Spleen (tissue), 11 donors: ENCODE measurements around the gene FAAH. TPM values are rescaled to one million over a fixed set of nuclear protein-coding genes. Genes with fewer than 3 reads are reported as not detected.

Experiments used
- DNase-seq: peaks from one replicate; pipeline ENCODE4 v3.0.0-alpha.2; 2020
- H3K27ac ChIP-seq, 8 donors: fragments of 200-600 bp; sonication (generic) in 7 of 8; 1 replicate in 4 of 8; 2 replicates in 4 of 8; pipeline versions ENCODE4 v1.5.0 to v1.8.0; 2016 to 2021; ENCODE audit warnings: inconsistent platforms in 4 of 8, mild to moderate bottlenecking in 4 of 8, moderate library complexity in 1 of 8
- H3K27me3 ChIP-seq, 7 donors: fragments of 200-600 bp; sonication (generic) in 6 of 7; replicated peaks in 1 of 7; 1 replicate in 4 of 7; 2 replicates in 3 of 7; pipeline versions ENCODE4 v1.5.0 to v1.8.0; 2016 to 2021; ENCODE audit warnings: inconsistent platforms in 3 of 7, mild to moderate bottlenecking in 1 of 7
- H3K36me3 ChIP-seq, 6 donors: fragments of 200-600 bp; sonication (generic) in 5 of 6; 1 replicate in 4 of 6; 2 replicates in 2 of 6; pipeline versions ENCODE4 v1.5.0 to v1.8.0; 2016 to 2021; ENCODE audit warnings: inconsistent platforms in 2 of 6
- H3K4me1 ChIP-seq, 6 donors: fragments of 200-600 bp; sonication (generic) in 5 of 6; 1 replicate in 3 of 6; 2 replicates in 3 of 6; pipeline versions ENCODE4 v1.5.0 to v1.8.0; 2016 to 2021; ENCODE audit warnings: inconsistent platforms in 3 of 6
- H3K4me3 ChIP-seq, 8 donors: fragments of 200-600 bp; sonication (generic) in 7 of 8; 1 replicate in 4 of 8; 2 replicates in 4 of 8; pipeline versions ENCODE4 v1.5.0 to v1.8.0; 2016 to 2021; ENCODE audit warnings: inconsistent platforms in 4 of 8, mild to moderate bottlenecking in 4 of 8, moderate library complexity in 2 of 8
- H3K9me3 ChIP-seq, 8 donors: fragments of 200-600 bp; sonication (generic) in 7 of 8; 1 replicate in 4 of 8; 2 replicates in 4 of 8; pipeline versions ENCODE4 v1.5.0 to v1.8.0; 2016 to 2021; ENCODE audit warnings: inconsistent platforms in 4 of 8
- POLR2A ChIP-seq, 3 donors: fragments of 450-650 bp; IDR thresholded peaks; one replicate each; pipeline ENCODE4 v1.5.1; 2017; ENCODE audit warnings: antibody characterized with exemption in 3 of 3, mild to moderate bottlenecking in 1 of 3
- POLR2AphosphoS5 ChIP-seq, 3 donors: sonication (generic); formaldehyde crosslinking; IDR thresholded peaks; one replicate each; pipeline ENCODE4 v1.5.1; 2017; ENCODE audit warnings: antibody characterized with exemption in 3 of 3
- WGBS, 5 donors: extraction: QIAGEN DNeasy Blood & Tissue Kit in 3 of 5; methylation state at CpG; one replicate each; pipeline versions ENCODE4 v1.1.5 to v1.1.7; 2013 to 2018; 5-methylcytosine and 5-hydroxymethylcytosine counted together
- intact Hi-C: fragments of 100-400 bp; cut with DNase I; formaldehyde crosslinking; loops from one replicate; pipeline ENCODE4 v1.15.0; 2023; ENCODE audit warnings: low total_unique reads
- polyA plus RNA-seq, 3 donors: library from polyadenylated mRNA; stranded (reverse); fragments of 200-250 nt; gene quantifications; one replicate each; pipeline ENCODE4 v1.2.1, GENCODE V29; 2013
- total RNA-seq, 7 donors: library from RNA; depleted of rRNA in 3 of 7; stranded (reverse); fragments of >200 nt in 3 of 7; fragmentation: NEBNext Ultra II Directional in 4 of 7; extraction: Animal tissue kit (Norgen Biotek cat#: 25700) in 4 of 7; gene quantifications; one replicate each; pipeline versions ENCODE4 v1.1.0 to v1.2.1, GENCODE V29; 2016 to 2021
- TF ChIP-seq, protein P1 (sequence below), 11 experiments: fragments of 200-600 bp in 7 of 11; fragments of 450-650 bp in 4 of 11; sonication (generic) in 4 of 11; IDR thresholded peaks in 8 of 11; conservative IDR thresholded peaks in 3 of 11; 1 replicate in 7 of 11; 2 replicates in 4 of 11; pipeline versions ENCODE4 v1.4.0 to v1.8.0; 2016 to 2021; ENCODE audit warnings: antibody characterized with exemption in 11 of 11, inconsistent platforms in 4 of 11, mild to moderate bottlenecking in 1 of 11
- donor health status: healthy with polysubstance abuse.
- donor health status: DM: no; HTN: no; CAD: no; lungs with moderate emphysema.
- donor health status: DM: no; HTN: no; CAD: no.
- donor health status: Bipolar disorder and iron deficiency.
- donor health status: healthy.
- donor health status: DM: no; HTN: no; CAD: no.
- donor health status: DM: yes; HTN: yes; CAD: no.

FAAH gene
- total and polyA plus RNA-seq, 10 donors, result 5.2 to 15.3 (median 7.8) TPM

DNA sequence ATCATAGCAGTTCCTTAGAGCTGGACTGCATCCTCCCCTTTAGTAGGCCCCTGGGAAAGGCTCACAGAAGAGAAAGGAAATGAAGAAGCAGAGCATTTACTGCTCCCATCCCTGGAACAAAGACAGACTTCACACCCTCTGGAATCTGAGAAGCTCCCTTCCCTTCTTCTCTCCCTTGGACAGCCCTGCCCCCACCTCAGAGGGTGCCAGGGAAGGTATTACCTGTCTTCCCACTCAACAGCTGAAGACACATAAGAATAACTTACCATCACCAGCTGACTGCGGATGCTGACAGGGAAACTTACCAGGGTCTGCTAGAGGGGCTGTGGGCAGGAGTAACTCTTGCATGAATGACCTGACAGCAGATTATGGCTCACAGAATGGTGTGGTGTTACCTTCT, 14.1 kb upstream of the FAAH start:
- Histone ChIP-seq H3K27ac (no peak overlapping the region), H3K36me3 (no peaks in the 10 kb centered on the region), H3K27me3 (no peaks in the 10 kb centered on the region), H3K4me1 (no peaks in the 10 kb centered on the region), H3K4me3 (no peak overlapping the region), H3K9me3 (peaks cover 0 to 17% (median 8%) of the 10 kb centered on the region in 8 donors)
- intact Hi-C loops, result no loop called here
- WGBS, 5 donors, result 91 to 100% (median 100%) methylated on average over 1 of the region's 1 CpG
- TF ChIP-seq POLR2AphosphoS5 (IDR thresholded peaks at IDR 0.05), result no peak
- TF ChIP-seq POLR2A (IDR thresholded peaks at IDR 0.05), result no peak
- TF ChIP-seq, protein P1, sequence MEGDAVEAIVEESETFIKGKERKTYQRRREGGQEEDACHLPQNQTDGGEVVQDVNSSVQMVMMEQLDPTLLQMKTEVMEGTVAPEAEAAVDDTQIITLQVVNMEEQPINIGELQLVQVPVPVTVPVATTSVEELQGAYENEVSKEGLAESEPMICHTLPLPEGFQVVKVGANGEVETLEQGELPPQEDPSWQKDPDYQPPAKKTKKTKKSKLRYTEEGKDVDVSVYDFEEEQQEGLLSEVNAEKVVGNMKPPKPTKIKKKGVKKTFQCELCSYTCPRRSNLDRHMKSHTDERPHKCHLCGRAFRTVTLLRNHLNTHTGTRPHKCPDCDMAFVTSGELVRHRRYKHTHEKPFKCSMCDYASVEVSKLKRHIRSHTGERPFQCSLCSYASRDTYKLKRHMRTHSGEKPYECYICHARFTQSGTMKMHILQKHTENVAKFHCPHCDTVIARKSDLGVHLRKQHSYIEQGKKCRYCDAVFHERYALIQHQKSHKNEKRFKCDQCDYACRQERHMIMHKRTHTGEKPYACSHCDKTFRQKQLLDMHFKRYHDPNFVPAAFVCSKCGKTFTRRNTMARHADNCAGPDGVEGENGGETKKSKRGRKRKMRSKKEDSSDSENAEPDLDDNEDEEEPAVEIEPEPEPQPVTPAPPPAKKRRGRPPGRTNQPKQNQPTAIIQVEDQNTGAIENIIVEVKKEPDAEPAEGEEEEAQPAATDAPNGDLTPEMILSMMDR (IDR thresholded peaks at IDR 0.05 in 8 of 11, conservative IDR thresholded peaks at IDR 0.05 in 3 of 11), result no peak
- no peak for DNase-seq

DNA sequence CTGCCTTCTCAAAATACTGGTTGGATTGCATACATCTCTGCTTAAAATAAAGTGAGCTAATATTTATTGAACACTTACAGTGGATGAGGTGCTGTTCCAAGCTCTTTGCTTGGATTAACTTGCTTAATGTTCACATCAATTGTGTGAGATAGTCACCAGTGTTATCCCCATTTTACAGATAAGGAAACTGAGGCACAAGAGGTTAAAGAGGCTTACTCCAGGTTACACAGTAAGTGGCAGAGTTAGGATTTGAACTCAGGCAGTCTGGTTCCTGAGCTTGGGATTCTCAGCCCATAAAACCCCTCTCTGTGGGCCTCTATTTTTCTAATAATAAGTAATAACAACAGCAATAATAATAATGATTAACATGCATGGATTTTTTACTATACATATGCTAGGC, 13.6 kb upstream of the FAAH start:
- Histone ChIP-seq H3K27ac (no peak overlapping the region), H3K9me3 (peaks cover 0 to 17% (median 8%) of the 10 kb centered on the region in 8 donors), H3K4me1 (no peaks in the 10 kb centered on the region), H3K27me3 (no peaks in the 10 kb centered on the region), H3K36me3 (no peaks in the 10 kb centered on the region), H3K4me3 (no peak overlapping the region)
- intact Hi-C loops, result no loop called here
- no peak for TF ChIP-seq POLR2A (IDR thresholded peaks at IDR 0.05)
- TF ChIP-seq, protein P1 (IDR thresholded peaks at IDR 0.05 in 8 of 11, conservative IDR thresholded peaks at IDR 0.05 in 3 of 11), result no peak
- TF ChIP-seq POLR2AphosphoS5 (IDR thresholded peaks at IDR 0.05), result no peak
- no peak for DNase-seq

DNA sequence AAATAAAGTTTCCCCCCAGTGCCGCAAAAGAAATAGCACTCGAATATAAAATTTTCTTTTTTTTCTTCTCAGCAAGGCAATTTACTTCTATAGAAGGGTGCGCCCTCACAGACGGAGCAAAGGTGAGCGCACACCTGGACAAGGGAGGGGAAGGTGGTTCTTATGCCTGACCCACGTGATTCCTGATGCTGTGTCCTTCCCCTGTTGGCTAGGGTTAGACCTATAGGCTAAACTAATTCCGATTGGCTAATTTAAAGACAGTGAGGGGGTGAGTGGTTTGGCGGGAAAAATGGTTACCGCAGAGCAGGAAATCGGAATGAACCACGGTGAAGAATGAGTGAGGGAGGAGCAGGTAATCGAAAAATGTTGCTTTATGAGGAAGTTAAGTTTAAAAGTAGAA, 607 bp upstream of the FAAH start:
- WGBS, 5 donors, result 85 to 89% (median 86%) methylated on average over 12 of the region's 12 CpGs
- Histone ChIP-seq H3K27me3 (peaks cover 0 to 28% (median 11%) of the 10 kb centered on the region in 7 donors), H3K27ac (no peak overlapping the region), H3K9me3 (peaks cover 0 to 20% (median 13%) of the 10 kb centered on the region in 8 donors), H3K36me3 (no peaks in the 10 kb centered on the region), H3K4me3 (peak overlapping the region in 2 of 8 donors; percentile 40 to 69), H3K4me1 (peaks cover 0 to 16% (median 9%) of the 10 kb centered on the region in 6 donors)
- no peak for DNase-seq
- intact Hi-C loops, result no loop called here
- TF ChIP-seq POLR2AphosphoS5 (IDR thresholded peaks at IDR 0.05) (no peak), POLR2A (IDR thresholded peaks at IDR 0.05) (no peak)
- TF ChIP-seq, protein P1 (IDR thresholded peaks at IDR 0.05 in 8 of 11, conservative IDR thresholded peaks at IDR 0.05 in 3 of 11), result no peak

DNA sequence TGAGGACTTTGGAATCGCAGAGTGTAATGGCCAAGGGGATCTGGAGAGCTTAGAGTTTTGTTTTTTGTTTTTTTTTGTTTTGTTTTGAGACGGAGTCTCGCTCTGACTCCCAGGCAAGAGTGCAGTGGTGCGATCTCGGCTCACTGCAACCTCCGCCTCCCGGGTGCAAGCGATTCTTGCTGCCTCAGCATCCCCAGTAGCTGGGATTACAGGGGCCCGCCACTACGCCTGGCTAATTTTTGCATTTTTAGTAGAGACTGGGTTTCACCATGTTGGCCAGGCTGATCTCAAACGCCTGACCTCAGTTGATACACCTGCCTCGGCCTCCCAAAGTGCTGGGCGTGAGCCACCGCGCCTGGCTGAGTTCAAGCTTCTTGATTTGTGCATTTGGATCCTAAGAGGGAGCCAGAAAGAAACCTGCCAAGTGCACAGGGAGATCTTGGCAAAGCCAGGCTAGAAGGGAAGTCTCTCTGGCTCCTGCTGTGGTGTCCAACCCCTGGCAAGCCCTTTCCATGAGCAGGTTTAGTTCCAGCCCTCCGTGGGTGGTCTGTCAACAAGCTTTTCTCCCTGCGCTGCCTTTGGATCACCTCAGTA, 852 bp downstream of the FAAH start:
- Histone ChIP-seq H3K36me3 (no peaks in the 10 kb centered on the region), H3K27ac (no peak overlapping the region), H3K27me3 (peaks cover 0 to 28% (median 11%) of the 10 kb centered on the region in 7 donors), H3K9me3 (peaks cover 0 to 20% (median 13%) of the 10 kb centered on the region in 8 donors), H3K4me3 (peak overlapping the region in 7 of 8 donors; percentile 5 to 69 (median 40)), H3K4me1 (peaks cover 0 to 16% (median 9%) of the 10 kb centered on the region in 6 donors)
- intact Hi-C loops, result no loop called here
- DNase-seq, result no peak
- WGBS, 5 donors, result 56 to 77% (median 71%) methylated on average over 17 of the region's 17 CpGs
- TF ChIP-seq, protein P1 (IDR thresholded peaks at IDR 0.05 in 8 of 11, conservative IDR thresholded peaks at IDR 0.05 in 3 of 11), result no peak
- no peak for TF ChIP-seq POLR2AphosphoS5 (IDR thresholded peaks at IDR 0.05)
- no peak for TF ChIP-seq POLR2A (IDR thresholded peaks at IDR 0.05)
